ENCODE measurements around the gene NUDT3.
"Not testable (repeated sequence)": the region's sequence is repeated elsewhere in the genome, so short reads cannot be mapped to it uniquely, and the experiment has no call there.

The NUDT3 gene

DNA sequence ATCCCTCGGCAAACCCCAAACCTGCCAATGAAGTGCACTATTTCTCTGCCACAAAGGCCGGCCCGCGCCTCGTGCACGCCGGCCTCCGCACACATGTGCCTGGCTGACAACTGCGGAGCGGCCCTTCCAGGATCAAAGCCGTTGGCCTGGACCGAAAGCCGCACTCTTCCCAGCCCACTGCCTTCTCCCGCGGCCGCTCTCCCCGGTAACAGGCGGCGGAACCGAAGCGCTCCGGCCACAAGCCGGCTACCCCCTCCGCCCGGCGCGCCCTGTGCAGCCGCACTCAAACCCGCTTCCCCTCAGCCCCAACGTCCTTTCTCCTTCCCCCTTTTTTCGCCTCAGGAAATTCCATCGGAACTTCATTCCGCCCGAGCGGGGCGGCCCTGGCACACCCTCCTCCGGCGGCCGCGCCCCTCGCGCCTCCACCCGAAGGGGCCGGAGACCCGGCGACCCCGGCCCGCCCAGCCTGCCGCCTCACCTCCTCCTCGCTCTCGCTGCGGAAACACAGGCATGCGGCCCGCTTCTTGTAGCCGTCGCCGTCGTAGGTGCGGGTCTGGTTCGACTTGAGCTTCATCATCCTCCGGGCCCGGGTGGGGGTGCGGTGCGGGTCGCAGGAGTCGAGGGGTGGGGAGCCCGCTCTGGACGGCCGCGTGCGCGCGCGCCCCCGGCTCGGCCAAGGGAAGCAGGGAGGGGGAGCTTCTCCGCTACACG, 528 bp downstream of the NUDT3 start:
- peak in 1 of 2 experiments; percentile 62 for DNase-seq

DNA sequence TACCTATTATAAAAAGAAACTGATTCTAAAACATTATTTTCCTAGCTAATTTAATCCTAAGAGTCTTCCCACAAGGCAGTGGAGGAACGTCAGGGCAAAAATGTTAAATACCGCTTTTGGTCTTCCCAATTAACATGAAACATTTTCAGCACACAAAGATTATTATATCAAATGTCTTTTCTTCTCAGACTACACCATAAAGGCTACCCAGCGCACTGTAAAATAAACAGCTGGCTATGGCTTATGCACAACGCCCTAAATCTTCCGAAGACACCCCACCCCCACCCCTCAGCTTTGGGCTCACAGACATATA, 1.0 kb downstream of the NUDT3 start:
- peak in 1 of 2 experiments; percentile 44 for DNase-seq

DNA sequence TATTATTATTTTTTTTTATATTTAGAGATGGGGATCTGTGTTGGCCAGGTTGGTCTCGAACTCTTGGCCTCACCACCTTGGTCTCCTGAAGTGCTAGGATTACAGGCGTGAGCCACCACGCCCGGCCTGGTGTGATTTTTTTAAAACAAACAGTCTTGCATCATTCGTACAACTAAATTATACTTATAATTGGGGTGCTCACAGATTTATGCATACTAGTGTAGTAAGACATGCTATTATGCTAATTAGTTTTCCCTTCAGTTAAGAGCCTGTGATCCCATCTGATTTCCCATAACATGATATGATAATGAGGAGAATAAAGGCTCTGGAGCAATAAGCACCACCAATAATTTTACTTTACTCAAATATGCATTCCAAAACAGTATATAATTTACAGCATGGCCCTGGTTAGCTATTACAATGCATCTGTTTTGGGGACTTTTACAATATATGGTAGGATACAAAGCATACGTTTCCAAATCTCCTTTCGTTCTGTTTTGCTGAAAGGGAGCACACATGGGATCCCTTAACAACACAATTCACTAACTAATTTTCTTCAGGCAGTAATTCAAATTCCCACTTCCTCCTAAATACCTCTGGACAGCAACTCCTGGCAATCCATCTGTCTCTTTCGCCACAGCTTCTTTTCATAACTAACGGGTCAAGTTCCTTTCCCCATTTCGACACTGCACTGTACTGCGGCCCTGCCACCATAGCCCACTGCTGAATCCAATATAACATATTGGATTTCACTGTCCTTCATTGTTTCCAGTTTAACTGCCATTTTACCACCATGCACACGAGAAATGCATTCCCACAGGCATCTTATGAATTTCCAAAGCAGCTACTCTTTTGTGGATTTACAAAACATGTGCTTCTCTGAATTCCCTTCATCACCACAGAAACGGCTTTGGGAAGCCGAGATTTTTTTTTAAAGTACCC, 1.7 kb downstream of the NUDT3 start:
- DNase-seq = peak in 1 of 2 experiments; percentile 52

DNA sequence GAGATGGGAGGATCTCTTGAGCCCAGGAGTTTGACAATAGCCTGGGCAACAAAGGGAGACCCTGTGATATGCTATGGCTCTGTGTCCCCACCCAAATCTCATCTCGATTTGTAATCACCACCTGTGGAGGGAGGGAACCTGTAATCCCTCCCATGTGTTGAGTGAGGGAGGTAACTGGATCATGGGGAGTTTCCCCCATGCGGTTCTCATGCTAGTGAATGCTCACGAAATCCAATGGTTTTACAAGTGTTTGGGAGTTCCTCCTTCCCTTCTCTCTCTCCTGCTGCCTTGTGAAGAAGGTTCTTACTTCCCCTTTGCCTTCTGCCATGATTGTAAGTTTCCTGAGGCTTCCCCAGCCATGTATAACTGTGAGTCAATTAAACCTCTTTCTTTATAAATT, 3.4 kb downstream of the NUDT3 start:
- DNase-seq = no peak

DNA sequence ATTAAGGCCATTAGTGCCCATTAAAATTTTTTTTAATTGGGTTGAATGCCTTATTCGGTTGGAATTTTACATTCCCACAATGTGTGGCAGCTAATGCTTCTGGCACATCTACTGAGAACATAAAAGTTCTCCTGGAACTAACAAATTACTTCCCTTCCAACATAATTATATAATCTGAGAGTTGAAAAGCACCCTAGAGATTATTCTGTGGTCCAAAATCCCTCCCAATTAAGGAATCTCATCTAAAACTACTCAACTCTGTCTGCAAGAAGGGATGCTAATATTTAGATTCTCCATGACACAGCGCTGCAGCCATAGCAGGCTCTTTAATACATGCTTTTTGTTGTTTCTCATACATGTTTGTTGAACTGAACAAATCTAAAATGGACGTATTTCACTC, 4.0 kb downstream of the NUDT3 start:
- DNase-seq = no peak

DNA sequence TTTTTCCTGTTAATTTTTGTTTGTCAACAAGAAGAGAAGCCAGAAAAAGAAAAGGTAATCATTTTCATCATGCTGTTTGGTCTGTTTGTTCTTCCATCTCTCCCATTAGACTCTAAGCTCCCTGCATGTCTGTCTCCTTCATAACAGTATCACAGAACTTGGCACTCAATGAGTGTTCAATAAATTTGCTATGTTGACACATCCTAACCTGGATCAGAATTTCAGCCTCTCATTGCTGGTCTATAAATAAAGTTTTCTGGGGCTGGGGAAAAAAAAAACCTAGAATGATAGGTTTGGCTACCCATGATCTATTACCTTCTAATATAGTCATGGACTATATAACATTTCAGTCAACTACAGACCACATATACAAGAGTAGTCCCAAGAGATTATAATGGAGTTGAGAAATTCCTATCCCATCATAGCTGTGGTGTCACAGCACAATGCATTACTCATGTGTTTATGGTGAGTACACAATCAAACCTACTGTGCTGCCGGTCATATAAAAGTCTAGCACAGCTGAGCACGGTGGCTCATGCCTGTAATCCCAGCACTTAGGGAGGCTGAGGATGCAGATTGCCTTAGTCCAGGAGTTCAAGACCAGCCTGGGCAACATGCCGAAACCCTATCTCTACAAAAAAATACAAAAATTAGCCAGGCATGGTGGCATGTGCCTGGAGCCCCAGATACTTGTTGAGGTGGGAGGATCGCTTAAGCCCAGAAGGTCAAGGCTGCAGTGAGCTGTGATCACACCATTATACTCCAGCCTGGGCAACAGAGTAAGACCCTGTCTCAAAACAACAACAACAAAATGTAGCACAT, 5.9 kb downstream of the NUDT3 start:
- no peak for DNase-seq

DNA sequence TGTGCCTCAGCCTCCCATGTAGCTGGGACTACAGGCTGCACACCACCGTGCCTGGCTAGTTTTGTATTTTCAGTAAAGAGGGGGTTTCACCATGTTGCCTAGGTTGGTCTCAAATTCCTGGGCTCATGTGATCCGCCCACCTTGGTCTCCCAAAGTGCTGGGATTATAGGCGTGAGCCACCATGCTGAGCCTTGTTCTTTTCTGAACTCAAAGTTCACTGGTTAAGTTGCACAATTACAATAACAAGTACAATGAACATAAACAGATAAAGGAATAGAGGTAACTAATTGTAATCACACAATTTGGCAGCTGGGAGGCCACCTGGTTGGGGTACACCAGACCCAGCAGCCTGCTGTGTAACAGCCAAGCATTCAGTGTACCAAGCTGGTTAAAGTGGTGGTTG, 6.7 kb downstream of the NUDT3 start:
- no peak for DNase-seq

DNA sequence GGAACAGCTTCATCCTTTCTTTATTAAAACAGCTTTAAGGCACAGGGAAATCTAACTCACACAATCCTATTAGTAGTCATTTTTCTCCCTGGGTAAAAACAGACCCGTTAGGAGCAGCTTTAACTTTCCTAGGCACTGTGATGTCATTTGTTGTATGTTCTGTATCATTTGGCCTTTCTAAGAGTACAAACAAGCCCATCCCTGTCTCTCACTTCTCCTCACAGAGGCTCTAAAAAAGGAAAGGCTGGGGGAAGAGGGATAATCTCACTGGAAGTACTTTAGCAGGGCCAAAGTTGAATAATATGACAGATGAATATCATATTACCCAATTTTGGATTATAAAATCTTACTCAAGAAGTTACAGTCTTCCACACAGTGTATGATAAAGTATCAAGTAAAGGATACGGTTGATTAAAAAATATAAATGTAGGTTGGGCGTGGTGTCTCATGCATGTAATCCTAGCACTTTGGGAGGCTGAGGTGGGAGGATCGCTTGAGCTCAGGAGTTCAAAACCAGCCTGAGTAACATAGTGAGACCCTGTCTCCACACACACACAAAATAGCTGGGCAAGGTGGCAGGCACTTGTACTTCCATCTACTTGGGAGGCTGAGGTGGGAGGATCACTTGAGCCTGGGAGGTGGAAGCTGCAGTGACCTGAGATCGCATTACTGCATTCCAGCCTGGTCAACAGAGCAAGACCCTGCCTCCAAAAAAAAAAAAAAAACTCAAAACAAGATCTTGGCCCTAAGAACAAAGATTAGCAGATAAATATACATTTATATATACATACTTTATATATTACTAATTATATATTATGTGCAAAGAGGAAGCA, 7.9 kb downstream of the NUDT3 start:
- no peak for DNase-seq

DNA sequence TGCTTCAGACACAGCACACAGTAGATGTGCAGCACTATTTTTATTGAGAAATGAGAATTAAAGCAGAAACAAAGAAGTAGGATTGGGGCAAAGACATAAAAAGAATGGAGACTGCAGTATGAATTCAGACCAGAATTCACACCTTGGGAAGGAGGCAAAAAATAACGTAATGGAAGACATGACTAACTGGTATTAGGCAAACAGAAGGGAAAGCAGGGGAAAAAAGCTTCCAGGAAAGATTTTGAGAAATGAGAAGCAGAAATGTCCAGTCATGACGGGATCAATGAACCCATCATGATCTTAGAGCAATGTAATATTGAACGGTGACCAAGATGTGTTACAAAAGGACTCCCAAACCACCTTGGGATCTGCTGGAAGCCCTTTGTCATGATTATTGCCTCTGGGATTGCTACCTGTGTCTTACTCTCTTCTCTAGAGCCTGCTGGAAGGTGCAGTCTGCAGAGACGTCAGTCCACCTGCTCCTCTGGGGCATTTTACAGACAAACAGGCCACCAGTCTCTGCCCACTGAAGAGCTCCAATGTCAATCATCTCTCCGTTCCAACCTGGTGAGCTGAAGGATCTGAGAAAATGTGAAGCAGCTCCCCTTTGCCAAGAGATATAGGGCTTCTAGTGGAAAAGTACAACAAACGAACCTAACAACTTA, 8.7 kb downstream of the NUDT3 start:
- DNase-seq = no peak

DNA sequence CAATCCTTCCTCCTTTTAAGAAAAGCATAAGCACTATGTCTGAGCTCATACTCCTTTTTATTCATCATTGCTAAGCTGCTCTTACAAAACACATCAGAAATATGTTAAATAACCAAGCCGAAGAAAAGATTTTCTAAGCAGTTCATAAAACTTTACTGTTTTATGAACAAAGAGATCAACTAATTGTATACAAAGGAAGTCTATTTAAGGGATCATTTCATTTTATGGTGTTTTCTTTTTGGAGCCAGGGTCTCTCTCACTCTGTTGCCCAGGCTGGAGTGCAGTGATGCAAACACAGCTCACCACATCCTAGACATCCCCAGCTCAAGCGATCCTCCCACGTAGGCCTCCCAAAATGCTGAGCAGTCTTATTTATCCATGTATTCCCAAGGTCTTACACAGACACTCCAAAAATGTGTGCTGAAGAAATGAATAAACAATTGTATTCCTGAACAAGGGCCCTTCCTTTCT, 9.3 kb downstream of the NUDT3 start:
- DNase-seq = no peak

DNA sequence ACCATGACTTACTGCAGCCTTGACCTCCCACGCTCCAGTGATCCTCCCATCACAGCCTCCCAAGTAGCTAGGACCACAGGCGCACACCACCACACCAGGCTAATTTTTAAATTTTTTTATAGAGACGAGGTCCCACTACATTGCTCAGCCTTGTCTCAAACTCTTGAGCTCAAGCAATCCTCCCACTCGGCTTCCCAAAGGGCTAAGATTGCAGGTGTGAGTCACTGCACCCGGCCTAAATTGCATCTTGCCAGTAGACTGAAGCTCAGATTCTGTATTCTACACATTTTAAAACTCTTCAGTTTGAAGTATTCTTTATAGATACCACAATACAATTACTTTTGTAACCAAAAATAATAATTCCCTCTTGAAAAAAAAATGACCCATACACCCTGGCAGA, 11.4 kb downstream of the NUDT3 start:
- no peak for DNase-seq

DNA sequence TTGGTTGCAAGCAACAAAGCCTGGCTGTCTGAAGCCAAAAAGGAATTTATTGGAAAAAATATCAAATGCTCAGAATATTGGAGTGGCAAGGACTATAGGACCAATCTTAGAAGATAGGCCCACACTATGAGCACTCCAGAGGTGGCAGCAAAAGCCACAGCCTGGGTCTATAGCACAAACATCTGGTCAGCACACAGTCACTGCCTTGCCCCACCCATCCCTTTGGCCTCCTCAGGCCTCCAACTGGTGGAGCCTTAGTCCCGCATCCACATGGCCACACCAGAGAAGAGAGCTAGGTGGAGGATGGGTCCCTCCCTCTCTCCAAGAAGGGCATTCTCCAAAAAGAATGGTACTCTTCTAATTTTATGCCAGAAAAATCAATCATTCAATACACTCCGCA, 14.0 kb downstream of the NUDT3 start:
- no peak for DNase-seq

DNA sequence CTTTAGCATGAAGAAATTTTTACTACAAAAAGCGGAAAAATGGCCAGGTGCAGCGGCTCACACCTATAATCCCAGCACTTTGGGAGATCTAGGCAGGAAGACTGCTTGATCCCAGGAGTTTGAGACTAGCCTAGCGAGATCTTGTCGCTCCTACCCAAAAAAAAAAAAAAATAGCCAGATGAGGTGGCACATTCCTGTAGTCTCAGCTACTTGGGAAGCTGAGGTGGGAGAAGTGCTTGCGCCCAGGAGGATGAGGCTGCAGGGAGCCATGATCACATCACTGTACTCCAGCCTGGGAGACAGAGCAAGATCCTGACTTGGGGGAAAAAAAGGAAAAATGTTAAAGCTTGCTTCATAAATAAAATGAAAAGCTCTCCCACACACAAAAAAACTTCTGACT, 14.5 kb downstream of the NUDT3 start:
- no peak for DNase-seq

DNA sequence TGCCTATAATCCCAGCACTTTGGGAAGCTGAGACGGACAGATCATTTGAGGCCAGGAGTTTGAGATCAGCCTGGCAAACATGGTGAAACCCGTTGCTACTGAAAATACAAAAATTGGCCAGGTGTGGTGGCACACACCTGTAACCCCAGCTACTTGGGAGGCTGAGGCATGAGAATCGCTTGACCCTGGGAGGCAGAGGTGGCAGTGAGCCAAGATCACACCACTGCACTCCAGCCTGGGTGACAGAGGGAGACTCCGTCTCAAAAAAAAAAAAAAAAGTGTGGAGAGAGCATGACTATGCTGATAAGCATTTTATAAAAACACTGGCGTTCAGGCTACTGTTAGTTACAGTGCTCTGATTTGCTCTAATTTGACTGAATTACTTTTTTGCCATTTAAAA, 14.9 kb downstream of the NUDT3 start:
- DNase-seq = not testable (repeated sequence)

DNA sequence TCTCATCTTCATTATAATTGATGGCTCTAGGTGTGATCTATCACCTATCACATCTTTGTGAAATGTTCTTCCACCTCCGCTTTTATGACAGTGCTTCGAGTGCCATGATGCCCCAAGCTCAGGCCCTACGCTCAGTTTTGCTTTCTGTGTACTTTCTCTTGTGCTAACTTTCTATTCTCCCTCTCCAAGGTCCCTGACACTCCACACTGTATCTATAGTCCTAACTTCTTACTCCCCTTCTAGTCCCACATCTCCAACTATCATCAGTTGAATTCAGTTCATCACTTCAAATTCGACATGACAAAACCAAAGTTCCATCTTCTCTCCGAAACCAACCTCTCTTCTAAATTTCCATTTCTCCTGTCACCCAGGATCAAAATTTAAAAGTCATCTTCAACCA, 16.6 kb downstream of the NUDT3 start:
- no peak for DNase-seq

DNA sequence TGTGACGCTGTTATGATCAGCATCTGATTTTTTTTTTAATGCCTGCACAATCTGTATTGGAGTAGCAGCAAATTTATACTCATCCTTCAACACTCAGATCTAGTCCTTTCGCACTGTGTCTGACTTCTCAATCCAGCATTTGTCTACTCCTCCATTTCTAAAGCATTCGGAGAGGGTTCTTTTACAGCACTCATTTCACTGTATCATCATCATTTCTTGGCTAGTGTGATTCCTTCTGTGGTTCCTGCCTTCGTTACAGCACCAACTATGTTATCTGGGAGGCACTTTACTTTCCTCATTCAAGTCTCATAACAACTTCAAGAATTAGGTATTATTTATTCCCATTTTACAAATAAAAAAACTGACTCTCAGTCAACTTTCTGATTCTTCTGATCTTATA, 18.0 kb downstream of the NUDT3 start:
- DNase-seq = no peak

DNA sequence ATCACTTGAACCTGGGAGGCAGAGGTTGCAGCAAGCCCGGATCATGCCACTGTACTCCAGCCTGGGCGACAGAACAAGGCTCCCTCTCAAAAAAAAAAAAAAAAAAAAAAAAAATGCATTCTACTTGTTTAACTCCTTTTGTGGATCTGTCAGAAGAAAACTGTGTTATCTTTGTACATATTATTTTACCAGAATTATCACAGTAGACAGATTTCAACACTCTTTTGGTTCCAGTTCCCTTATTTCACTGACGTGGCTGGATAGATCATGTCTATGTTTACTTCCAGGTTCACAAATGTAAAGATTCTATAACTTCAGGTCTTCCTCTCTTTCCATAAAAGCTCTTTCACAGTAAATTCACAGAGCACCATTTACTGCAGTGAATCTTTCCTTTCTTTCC, 18.4 kb downstream of the NUDT3 start:
- no peak for DNase-seq

DNA sequence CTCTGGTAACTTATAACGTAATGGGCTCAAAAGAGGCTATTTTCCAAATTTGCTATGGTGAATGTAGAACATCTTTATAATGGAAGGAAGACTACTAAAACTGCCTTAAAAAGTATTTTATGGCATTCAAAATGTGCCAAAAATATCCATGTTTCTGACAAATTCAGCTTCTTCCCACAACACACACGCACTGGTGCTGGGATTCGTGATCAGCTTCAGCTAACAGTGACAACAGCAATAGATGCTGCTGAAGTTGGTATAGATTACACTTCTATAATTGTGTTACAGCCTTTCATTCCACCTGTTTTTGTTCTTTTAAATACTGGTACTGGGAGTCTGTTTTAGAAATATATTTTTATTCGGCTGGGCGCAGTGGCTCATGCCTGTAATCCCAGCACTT, 19.0 kb downstream of the NUDT3 start:
- DNase-seq = no peak

DNA sequence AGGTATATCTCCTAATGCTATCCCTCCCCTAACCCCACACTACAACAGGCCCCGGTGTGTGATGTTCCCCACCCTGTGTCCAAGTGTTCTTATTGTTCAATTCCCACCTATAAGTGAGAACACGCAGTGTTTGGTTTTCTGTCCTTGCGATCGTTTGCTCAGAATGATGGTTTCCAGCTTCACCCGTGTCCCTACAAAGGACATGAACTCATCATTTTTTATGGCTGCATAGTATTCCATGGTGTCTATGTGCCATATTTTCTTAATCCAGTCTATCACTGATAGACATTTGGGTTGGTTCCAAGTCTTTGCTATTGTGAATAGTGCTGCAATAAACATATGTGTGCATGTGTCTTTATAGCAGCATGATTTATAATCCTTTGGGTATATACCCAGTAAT, 20.6 kb downstream of the NUDT3 start:
- not testable (repeated sequence) for DNase-seq

DNA sequence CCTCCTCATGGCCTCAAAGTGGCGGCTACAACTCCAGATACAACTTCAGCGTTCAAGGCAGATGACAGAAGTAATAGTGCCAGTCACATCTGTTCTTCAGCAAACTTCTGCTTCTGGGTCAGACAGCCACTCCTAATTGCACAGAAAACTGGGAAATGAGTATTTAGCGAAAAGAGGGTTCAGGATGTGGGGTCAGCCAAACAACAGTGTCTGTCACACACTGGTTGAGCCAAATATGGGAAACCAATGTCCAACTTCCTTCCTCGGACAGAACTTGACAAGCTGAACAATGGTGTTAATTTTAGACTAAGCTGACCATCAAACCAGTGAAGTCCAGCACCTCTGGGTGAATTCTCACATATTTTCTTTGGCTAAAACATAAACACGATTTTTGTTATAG, 22.1 kb downstream of the NUDT3 start:
- DNase-seq = no peak

DNA sequence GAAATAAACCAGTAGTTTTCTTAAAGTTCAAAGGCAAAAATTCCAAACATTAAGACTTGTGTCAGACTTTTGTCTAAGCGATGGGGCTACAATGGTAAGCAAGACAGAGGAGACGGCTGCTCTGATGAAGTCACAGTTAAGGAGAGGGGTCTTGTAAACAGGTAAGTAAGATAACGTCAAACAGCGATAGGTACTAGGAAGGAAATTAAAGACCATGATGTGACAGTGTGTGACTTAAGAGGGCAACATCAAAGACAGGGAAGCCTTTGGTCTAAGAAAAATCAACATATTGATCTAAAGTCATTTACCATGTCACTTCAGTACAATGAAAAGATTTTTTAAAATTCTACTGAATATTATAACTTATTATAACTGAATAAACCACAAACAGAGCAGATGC, 23.1 kb downstream of the NUDT3 start:
- no peak for DNase-seq

DNA sequence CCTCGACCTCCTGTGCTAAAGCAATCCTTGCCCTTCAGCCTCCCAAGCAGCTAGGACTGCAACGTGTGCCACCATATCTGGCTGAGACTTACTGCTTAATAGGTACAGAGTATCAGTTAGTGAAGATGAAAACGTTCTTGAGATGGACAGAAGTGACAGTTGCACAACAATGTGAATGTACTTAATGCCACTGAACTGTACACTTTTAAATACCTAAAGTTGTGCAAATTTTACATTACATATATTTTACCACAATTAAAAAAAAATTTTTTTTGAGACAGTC, 25.9 kb downstream of the NUDT3 start:
- DNase-seq = no peak

Data from NCI-H446 (cell line).